ENCODE measurements around the gene FYTTD1. TPM values are rescaled to one million over a fixed set of nuclear protein-coding genes. Genes with fewer than 3 reads are reported as not detected.

Gene FYTTD1
- total RNA-seq, 1 experiment from 2014 or later, result 23.7 TPM

GRCh38 chr3:197791113-197791891 is 41.6 kb downstream of the FYTTD1 start, which contains the start of gene LRCH3:
Gene LRCH3 (plus strand): TSS chr3:197791254. CDS start chr3:197791279, 25 bp downstream.
- H3K4me3 Mint-ChIP-seq, result peak within 1 kb of the TSS; percentile 89
- CTCF ChIA-PET, result interaction anchor here (0.9 to 1.5 kb wide), 3 partner anchors 10 to 135 kb away, joined by 3 to 5 read pairs (median 5); no protein-coding TSS in a partner anchor
- TF ChIP-seq ELF4 (CRISPR knock-in tag; IDR thresholded peaks at IDR 0.05; ENCODE audit: low read depth) (0 out of 2 replicates have a peak, but pooled peaks have one; percentile 79), NFYB (CRISPR knock-in tag; conservative IDR thresholded peaks at IDR 0.05; ENCODE audit: low read depth) (no peak), NFE2L1 (CRISPR knock-in tag; IDR thresholded peaks at IDR 0.05) (no peak; the same call in 1 of the 2 replicates), ARID4B (CRISPR knock-in tag; IDR thresholded peaks at IDR 0.05; ENCODE audit: borderline replicate concordance) (peak; percentile 59; the same call in 1 of the 2 replicates), GABPB1 (CRISPR knock-in tag; IDR thresholded peaks at IDR 0.05) (peak; percentile 56; the same call in 1 of the 2 replicates), ETV6 (CRISPR knock-in tag; IDR thresholded peaks at IDR 0.05) (peak; percentile 76), ATF6 (CRISPR knock-in tag; IDR thresholded peaks at IDR 0.05) (no peak), MAX (CRISPR knock-in tag; IDR thresholded peaks at IDR 0.05) (peak; percentile 74), RORB (CRISPR knock-in tag; IDR thresholded peaks at IDR 0.05) (no peak), CDX4 (CRISPR knock-in tag; IDR thresholded peaks at IDR 0.05; ENCODE audit: borderline replicate concordance) (no peak), RELA (CRISPR knock-in tag; IDR thresholded peaks at IDR 0.05; ENCODE audit: borderline replicate concordance) (peak; percentile 52; the same call in 1 of the 2 replicates), NR2C2 (CRISPR knock-in tag; IDR thresholded peaks at IDR 0.05) (no peak), PRDM15 (CRISPR knock-in tag; IDR thresholded peaks at IDR 0.05) (0 out of 2 replicates have a peak, but pooled peaks have one; percentile 15), ESRRA (CRISPR knock-in tag; IDR thresholded peaks at IDR 0.05; ENCODE audit: borderline replicate concordance) (0 out of 2 replicates have a peak, but pooled peaks have one; percentile 66), HMGXB4 (CRISPR knock-in tag; IDR thresholded peaks at IDR 0.05) (peak; percentile 88), TEAD1 (CRISPR knock-in tag; IDR thresholded peaks at IDR 0.05) (peak; percentile 84), ZNF671 (CRISPR knock-in tag; IDR thresholded peaks at IDR 0.05) (0 out of 2 replicates have a peak, but pooled peaks have one; percentile 51), ZNF416 (CRISPR knock-in tag; IDR thresholded peaks at IDR 0.05) (0 out of 2 replicates have a peak, but pooled peaks have one; percentile 36), CREM (CRISPR knock-in tag; IDR thresholded peaks at IDR 0.05) (peak; percentile 73; the same call in 1 of the 2 replicates), E2F5 (CRISPR knock-in tag; IDR thresholded peaks at IDR 0.05) (peak; percentile 48; the same call in 1 of the 2 replicates)

More at GRCh38 chr3:197791113-197791891, 41.6 kb downstream of the FYTTD1 start, which contains the start of gene LRCH3:
- Mint-ChIP-seq H3K36me3 (no peaks in the 10 kb centered on the region), H3K27me3 (ENCODE audit: low read depth) (no peaks in the 10 kb centered on the region), H3K4me1 (peaks cover 21% of the 10 kb centered on the region), H3K9me3 (no peaks in the 10 kb centered on the region), H3K27ac (peak within 1 kb of the TSS; percentile 89)
- POLR2A ChIA-PET, result interaction anchor here (0.6 to 1.0 kb wide), 2 partner anchors 10 to 1478 kb away, joined by 3 read pairs; no protein-coding TSS in a partner anchor
- ATAC-seq (peak; percentile 92), DNase-seq (ENCODE audit: low spot score) (peak; percentile 95)
